ENCODE data around the gene VASP. TPM values are rescaled to one million over a fixed set of nuclear protein-coding genes. Genes with fewer than 3 reads are reported as not detected.

The VASP gene
- polyA plus RNA-seq, 4 donors, result 46.7 to 61.9 (median 48.8) TPM

GRCh38 chr19:45514376-45515051 lies 7.2 kb downstream of the VASP start:
- no peak for DNase-seq (ENCODE audit: low read depth in 4 of 4, low spot score in 2 of 4)

GRCh38 chr19:45515081-45515624 lies 7.9 kb downstream of the VASP start:
- no peak for DNase-seq (ENCODE audit: low read depth in 4 of 4, low spot score in 2 of 4)

GRCh38 chr19:45515807-45516401 lies 8.6 kb downstream of the VASP start:
- DNase-seq (ENCODE audit: low read depth in 4 of 4, low spot score in 2 of 4), result no peak

DNA sequence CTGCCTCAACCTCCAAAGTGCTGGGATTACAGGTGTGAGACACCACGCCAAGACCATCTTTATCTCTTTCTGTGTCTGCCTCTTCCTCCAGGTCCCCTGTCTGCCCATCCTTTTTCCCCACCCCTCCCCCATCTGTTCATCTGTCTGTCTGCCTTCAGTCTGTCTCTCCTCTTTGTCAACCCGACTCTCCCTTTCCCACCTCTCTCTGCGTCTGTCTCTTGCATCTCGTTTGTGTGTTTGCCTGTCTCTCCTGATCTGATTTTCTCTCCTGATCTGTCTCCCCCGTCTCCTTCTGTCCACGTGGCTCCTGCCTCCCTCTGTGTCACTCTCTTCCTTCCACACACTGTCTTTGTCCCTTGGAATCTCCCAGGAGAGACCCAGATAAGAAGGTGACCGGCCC lies 10.0 kb downstream of the VASP start:
- DNase-seq (ENCODE audit: low read depth in 4 of 4, low spot score in 2 of 4), result no peak

DNA sequence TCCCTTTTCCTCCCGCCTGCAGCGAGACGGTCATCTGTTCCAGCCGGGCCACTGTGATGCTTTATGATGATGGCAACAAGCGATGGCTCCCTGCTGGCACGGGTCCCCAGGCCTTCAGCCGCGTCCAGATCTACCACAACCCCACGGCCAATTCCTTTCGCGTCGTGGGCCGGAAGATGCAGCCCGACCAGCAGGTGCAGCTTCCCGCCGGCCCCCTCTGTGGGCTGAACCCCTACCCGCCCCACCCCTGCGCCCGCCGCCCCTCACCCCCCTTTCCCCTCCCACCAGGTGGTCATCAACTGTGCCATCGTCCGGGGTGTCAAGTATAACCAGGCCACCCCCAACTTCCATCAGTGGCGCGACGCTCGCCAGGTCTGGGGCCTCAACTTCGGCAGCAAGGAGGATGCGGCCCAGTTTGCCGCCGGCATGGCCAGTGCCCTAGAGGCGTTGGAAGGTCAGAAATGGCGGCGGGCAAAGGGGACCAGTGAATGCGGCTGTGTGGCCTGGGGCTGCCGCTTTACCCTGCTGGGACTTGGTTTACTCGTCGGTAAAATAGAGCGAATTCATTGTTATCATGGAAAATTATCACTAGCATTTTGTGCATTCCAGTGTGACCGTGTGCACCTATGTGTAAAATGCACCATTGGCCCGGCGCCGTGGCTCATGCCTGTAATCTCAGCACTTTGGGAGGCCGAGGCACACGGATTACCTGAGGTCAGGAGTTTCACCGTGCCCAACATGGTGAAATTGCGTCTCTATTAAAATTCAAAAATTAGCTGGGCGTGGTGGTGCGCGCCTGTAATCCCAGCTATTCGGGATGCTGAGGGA lies 10.6 kb downstream of the VASP start:
- DNase-seq (ENCODE audit: low read depth in 4 of 4, low spot score in 2 of 4), result no peak

DNA sequence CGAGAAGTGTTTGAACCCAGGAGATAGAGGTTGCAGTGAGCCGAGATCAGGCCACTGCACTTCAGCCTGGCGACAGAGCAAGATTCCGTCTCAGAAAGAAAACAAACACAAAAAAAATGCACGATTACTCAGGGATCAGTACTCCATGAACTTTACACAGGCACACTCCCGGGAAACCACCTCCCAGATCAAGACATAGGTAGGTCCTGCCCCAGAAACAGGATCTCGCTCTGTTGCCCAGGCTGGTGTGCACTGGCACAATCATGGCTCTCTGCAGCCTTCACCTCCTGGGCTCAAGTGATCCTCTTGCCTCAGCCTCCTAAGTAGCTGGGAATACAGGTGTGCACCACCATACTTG lies 11.2 kb downstream of the VASP start:
- no peak for DNase-seq (ENCODE audit: low read depth in 4 of 4, low spot score in 2 of 4)

- DNase-seq (ENCODE audit: low read depth in 4 of 4, low spot score in 2 of 4), result no peak
These were observed 15.0 kb downstream of the VASP start for GRCh38 chr19:45522010-45522941.

- DNase-seq (ENCODE audit: low read depth in 4 of 4, low spot score in 2 of 4), result peak in 2 of 4 donors; percentile 67 to 87
These were observed 16.5 kb downstream of the VASP start for GRCh38 chr19:45523642-45524256.

DNA sequence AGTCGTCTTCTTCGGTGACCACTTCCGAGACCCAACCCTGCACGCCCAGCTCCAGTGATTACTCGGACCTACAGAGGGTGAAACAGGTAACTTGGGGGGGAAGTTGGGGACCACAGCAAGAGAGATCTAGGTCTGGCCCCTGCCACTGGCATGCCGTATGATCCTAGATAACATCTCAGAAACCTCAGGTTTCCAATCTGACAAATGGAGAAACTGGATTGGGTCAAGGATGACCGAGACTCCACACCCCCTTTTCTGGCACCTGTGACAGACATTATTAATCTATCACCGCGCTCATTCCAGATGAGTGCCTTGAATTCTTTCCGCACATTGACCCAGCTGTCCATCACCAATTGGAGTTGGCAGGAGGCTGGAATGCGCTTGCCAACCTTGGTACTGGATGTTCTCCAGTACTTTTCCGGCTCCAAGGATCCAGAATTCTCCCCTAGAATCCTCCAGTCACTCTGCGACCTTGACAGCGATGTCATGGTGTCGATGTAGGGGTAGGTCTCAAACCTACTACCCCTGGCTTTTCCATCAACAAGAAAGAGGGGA lies 17.4 kb downstream of the VASP start:
- no peak for DNase-seq (ENCODE audit: low read depth in 4 of 4, low spot score in 2 of 4)

- DNase-seq (ENCODE audit: low read depth in 4 of 4, low spot score in 2 of 4), result no peak
These were observed 18.9 kb downstream of the VASP start for GRCh38 chr19:45526143-45526542.

DNA sequence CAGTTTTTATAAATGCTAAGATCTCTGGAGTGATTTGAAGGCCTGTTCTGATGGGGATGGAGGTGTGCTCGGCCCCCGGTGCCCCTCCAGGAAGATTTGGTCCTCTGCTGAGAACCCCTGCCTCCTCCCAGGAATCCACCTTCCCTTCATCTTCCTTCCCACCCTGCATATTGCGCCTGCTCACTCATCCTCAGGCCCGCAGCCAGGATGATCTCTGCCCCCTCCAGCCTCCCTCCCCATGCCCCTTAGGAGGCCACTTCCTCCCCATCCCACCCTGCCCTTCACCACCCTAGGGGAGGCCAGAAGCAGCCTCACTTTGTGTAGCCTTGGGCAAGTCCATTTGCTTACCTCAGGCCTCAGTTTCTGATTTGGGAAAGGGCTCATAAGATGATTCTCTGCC lies 19.7 kb downstream of the VASP start:
- DNase-seq (ENCODE audit: low read depth in 4 of 4, low spot score in 2 of 4), result no peak

DNA sequence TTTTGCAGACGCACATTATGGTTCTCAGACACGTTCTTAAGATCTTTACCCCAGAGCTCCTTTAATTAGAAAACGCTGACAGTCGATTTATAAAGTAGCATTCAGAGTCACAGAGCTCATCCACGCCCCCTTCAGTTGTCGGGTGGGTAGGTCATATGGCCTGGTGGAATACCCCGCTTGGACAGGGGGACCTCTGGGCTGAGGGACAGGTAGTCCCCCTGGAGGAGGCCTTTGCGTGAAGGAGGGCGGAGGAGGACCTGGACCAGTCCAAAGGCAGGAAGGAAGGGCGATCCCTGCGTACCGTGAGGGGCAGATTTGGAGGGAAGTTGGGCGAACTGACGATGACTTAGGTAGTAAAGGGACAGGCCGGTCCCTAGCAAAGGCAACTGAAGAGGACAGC lies 20.5 kb downstream of the VASP start:
- DNase-seq (ENCODE audit: low read depth in 4 of 4, low spot score in 2 of 4), result no peak

DNA sequence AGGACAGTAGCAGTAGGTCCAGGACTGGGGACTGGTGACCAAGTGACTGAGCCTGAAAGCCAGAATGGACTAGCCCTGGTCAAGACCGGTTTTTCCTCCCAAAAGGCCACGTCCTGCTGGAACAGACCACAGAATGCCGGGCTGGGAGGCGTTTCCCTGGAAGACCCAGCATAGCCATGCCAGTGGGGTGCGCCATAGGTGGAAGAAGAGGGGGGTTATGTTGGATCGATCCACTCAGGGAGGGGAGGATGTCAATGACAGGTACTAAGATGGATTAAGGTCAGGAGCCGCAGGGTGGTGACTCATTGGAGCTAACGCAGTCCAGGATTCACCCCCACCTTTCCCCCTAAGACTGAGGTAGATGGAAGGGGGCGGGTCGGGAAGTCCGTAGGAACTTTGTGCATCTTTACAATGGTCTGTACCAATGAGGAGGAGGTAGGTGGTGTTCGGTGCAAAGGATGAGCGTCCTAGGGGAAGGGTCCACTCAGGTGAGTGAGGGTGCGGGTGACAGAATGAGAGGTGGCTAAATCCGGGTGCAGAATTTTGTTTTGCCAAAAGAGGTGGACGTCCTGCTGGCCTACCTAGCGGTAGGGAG lies 21.0 kb downstream of the VASP start:
- no peak for DNase-seq (ENCODE audit: low read depth in 4 of 4, low spot score in 2 of 4)

GRCh38 chr19:45528744-45529419 lies 21.6 kb downstream of the VASP start:
- no peak for DNase-seq (ENCODE audit: low read depth in 4 of 4, low spot score in 2 of 4)

DNA sequence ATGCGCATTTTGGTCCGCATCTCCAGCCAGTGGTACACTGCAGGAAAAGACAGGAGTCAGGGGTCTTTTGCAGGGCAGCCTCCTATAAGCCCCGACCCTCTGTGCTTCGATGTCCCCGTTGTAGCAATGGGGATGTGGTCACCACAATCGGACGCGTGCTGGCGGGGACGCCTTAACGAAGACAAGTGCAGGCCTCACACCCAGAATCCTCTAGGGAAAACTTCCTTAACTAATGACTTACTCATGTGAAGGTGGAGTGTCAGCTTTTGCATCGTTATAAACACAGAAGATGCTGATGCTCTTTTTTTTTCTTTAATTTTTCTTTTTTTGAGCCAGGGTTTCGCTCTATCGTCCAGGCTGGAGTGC lies 22.1 kb downstream of the VASP start:
- DNase-seq (ENCODE audit: low read depth in 4 of 4, low spot score in 2 of 4), result no peak

DNA sequence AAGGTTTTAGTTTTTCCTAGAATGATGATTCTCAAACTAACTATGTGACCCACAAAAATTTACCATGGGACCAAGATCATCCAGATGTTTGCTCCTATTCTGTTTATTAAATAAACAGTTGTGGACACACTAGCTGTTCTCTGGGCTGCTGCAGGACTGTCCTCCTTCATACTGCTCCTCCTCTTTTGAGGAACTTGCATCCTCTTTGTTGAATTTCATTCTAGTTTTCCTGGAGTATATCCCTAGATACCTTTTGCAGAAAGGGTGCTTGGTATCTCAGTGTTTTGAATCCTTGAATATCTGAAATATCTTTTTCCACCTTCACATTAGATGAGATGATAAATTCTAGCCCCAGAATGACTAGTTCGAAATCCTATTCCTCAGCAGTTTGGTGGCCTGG lies 24.1 kb downstream of the VASP start:
- DNase-seq (ENCODE audit: low read depth in 4 of 4, low spot score in 2 of 4), result no peak

- DNase-seq (ENCODE audit: low read depth in 4 of 4, low spot score in 2 of 4), result no peak
These were observed 32.2 kb downstream of the VASP start for GRCh38 chr19:45539459-45539858.

GRCh38 chr19:45542234-45542668 lies 35.0 kb downstream of the VASP start:
- no peak for DNase-seq (ENCODE audit: low read depth in 4 of 4, low spot score in 2 of 4)

Measured in left renal cortex interstitium (tissue), 4 donors.